Activated naive CD8-positive, alpha-beta T cell treated with anti-CD3 and anti-CD28 coated beads for 36 hours (primary cell): Measurements from ENCODE around the gene PRRG4. TPM values are rescaled to one million over a fixed set of nuclear protein-coding genes. Genes with fewer than 3 reads are reported as not detected.
"Not testable (repeated sequence)": the region's sequence is repeated elsewhere in the genome, so short reads cannot be mapped to it uniquely, and the experiment has no call there.

Experiments
- DNase-seq: peaks from one replicate; pipeline ENCODE4 v3.0.0; 2021
- H3K27ac Mint-ChIP-seq: one replicate; pipeline ENCODE4 v1.8.0; 2022; ENCODE audit warnings: mild to moderate bottlenecking, moderate library complexity, mixed read lengths
- H3K27me3 Mint-ChIP-seq: one replicate; pipeline ENCODE4 v1.8.0; 2022; ENCODE audit warnings: mild to moderate bottlenecking, mixed read lengths
- H3K36me3 Mint-ChIP-seq: one replicate; pipeline ENCODE4 v1.8.0; 2021; ENCODE audit warnings: mild to moderate bottlenecking, mixed read lengths
- H3K4me1 Mint-ChIP-seq: one replicate; pipeline ENCODE4 v1.8.0; 2021; ENCODE audit warnings: mixed read lengths
- H3K4me3 Mint-ChIP-seq: one replicate; pipeline ENCODE4 v1.8.0; 2022; ENCODE audit warnings: mild to moderate bottlenecking, moderate library complexity, mixed read lengths
- H3K9me3 Mint-ChIP-seq: one replicate; pipeline ENCODE4 v1.8.0; 2022; ENCODE audit warnings: mixed read lengths
- total RNA-seq, 2 experiments: library from RNA; stranded (reverse); gene quantifications; one replicate each; pipeline ENCODE4 v1.2.3, GENCODE V29; 2021

Gene PRRG4
- total RNA-seq, result under 1 TPM; 0.87 to 0.90 TPM

- Mint-ChIP-seq H3K27ac (peak within 1 kb of the TSS; percentile 89), H3K4me3 (peak within 1 kb of the TSS; percentile 92), H3K9me3 (no peaks in the 10 kb centered on the region)
Observed at GRCh38 chr11:32829680-32830412, at the start of gene PRRG4. Gene PRRG4 (plus strand): TSS chr11:32829927. CDS start chr11:32830530, 603 bp downstream.

GRCh38 chr11:32780839-32781238 lies 48.9 kb upstream of the PRRG4 start:
- not testable (repeated sequence) for H3K9me3 Mint-ChIP-seq, H3K4me3 Mint-ChIP-seq

More at GRCh38 chr11:32829680-32830412, at the start of gene PRRG4:
- DNase-seq, result peak; percentile 69
- Mint-ChIP-seq H3K36me3 (no peaks in the 10 kb centered on the region), H3K27me3 (peaks cover 44% of the 10 kb centered on the region), H3K4me1 (peaks cover 16% of the 10 kb centered on the region)

GRCh38 chr11:32781721-32782120 lies 48.0 kb upstream of the PRRG4 start:
- DNase-seq, result no peak
- Mint-ChIP-seq H3K27me3 (peaks cover 7% of the 10 kb centered on the region), H3K27ac (no peak overlapping the region), H3K9me3 (no peaks in the 10 kb centered on the region), H3K4me1 (no peaks in the 10 kb centered on the region), H3K4me3 (no peak overlapping the region), H3K36me3 (no peaks in the 10 kb centered on the region)

More at GRCh38 chr11:32780839-32781238, 48.9 kb upstream of the PRRG4 start:
- H3K36me3 Mint-ChIP-seq, H3K4me1 Mint-ChIP-seq, H3K27me3 Mint-ChIP-seq, H3K27ac Mint-ChIP-seq, DNase-seq: not testable (repeated sequence)

GRCh38 chr11:32785262-32785661 lies 44.5 kb upstream of the PRRG4 start:
- Mint-ChIP-seq H3K9me3 (no peaks in the 10 kb centered on the region), H3K27ac (no peak overlapping the region), H3K4me1 (no peaks in the 10 kb centered on the region), H3K27me3 (peaks cover 10% of the 10 kb centered on the region), H3K4me3 (no peak overlapping the region), H3K36me3 (no peaks in the 10 kb centered on the region)
- no peak for DNase-seq

- Mint-ChIP-seq H3K4me3 (no peak overlapping the region), H3K9me3 (no peaks in the 10 kb centered on the region), H3K4me1 (no peaks in the 10 kb centered on the region), H3K27me3 (peaks cover 10% of the 10 kb centered on the region), H3K27ac (no peak overlapping the region), H3K36me3 (no peaks in the 10 kb centered on the region)
- no peak for DNase-seq
Observed at GRCh38 chr11:32786811-32787210, 42.9 kb upstream of the PRRG4 start.

GRCh38 chr11:32790916-32791315 lies 38.8 kb upstream of the PRRG4 start:
- Mint-ChIP-seq H3K9me3 (no peaks in the 10 kb centered on the region), H3K27ac (no peak overlapping the region), H3K4me3 (no peak overlapping the region), H3K4me1 (peaks cover 3% of the 10 kb centered on the region), H3K36me3 (no peaks in the 10 kb centered on the region), H3K27me3 (peaks cover 3% of the 10 kb centered on the region)
- DNase-seq, result no peak

- H3K9me3 Mint-ChIP-seq, result no peaks in the 10 kb centered on the region
- H3K4me1 Mint-ChIP-seq, result peaks cover 3% of the 10 kb centered on the region
- H3K36me3 Mint-ChIP-seq, result no peaks in the 10 kb centered on the region
- H3K4me3 Mint-ChIP-seq, result no peak overlapping the region
- H3K27ac Mint-ChIP-seq, result no peak overlapping the region
- no peak for DNase-seq
- H3K27me3 Mint-ChIP-seq, result peaks cover 3% of the 10 kb centered on the region
Observed at GRCh38 chr11:32792111-32792947, 37.4 kb upstream of the PRRG4 start.

- no peaks in the 10 kb centered on the region for H3K36me3 Mint-ChIP-seq
- no peak overlapping the region for H3K4me3 Mint-ChIP-seq
- H3K4me1 Mint-ChIP-seq, result peaks cover 3% of the 10 kb centered on the region
- peaks cover 3% of the 10 kb centered on the region for H3K27me3 Mint-ChIP-seq
- no peaks in the 10 kb centered on the region for H3K9me3 Mint-ChIP-seq
- peak; percentile 54 for DNase-seq
- peak overlapping the region; percentile 21 for H3K27ac Mint-ChIP-seq
Observed at GRCh38 chr11:32792948-32793475, 36.7 kb upstream of the PRRG4 start.

GRCh38 chr11:32794439-32794838 lies 35.3 kb upstream of the PRRG4 start, which contains the start of gene CCDC73:
Gene CCDC73 (minus strand): TSS chr11:32794662. CDS start chr11:32760243, 34,419 bp downstream.
- H3K4me1 Mint-ChIP-seq, result peaks cover 3% of the 10 kb centered on the region
- no peak for DNase-seq
- H3K9me3 Mint-ChIP-seq, result no peaks in the 10 kb centered on the region
- no peaks in the 10 kb centered on the region for H3K27me3 Mint-ChIP-seq
- no peak within 1 kb of the TSS for H3K4me3 Mint-ChIP-seq
- no peak within 1 kb of the TSS for H3K27ac Mint-ChIP-seq
- no peaks in the 10 kb centered on the region for H3K36me3 Mint-ChIP-seq

GRCh38 chr11:32796425-32796824 lies 33.3 kb upstream of the PRRG4 start:
- no peak overlapping the region for H3K4me3 Mint-ChIP-seq
- no peaks in the 10 kb centered on the region for H3K9me3 Mint-ChIP-seq
- DNase-seq, result no peak
- no peaks in the 10 kb centered on the region for H3K27me3 Mint-ChIP-seq
- H3K27ac Mint-ChIP-seq, result no peak overlapping the region
- peaks cover 3% of the 10 kb centered on the region for H3K4me1 Mint-ChIP-seq
- no peaks in the 10 kb centered on the region for H3K36me3 Mint-ChIP-seq

GRCh38 chr11:32809313-32809712 lies 20.4 kb upstream of the PRRG4 start:
- Mint-ChIP-seq H3K4me3 (no peak overlapping the region), H3K36me3 (no peaks in the 10 kb centered on the region), H3K9me3 (no peaks in the 10 kb centered on the region), H3K27ac (no peak overlapping the region), H3K4me1 (no peaks in the 10 kb centered on the region), H3K27me3 (no peaks in the 10 kb centered on the region)
- peak; percentile 55 for DNase-seq

- Mint-ChIP-seq H3K9me3 (no peaks in the 10 kb centered on the region), H3K4me3 (no peak overlapping the region), H3K4me1 (peaks cover 16% of the 10 kb centered on the region), H3K27me3 (peaks cover 4% of the 10 kb centered on the region), H3K36me3 (no peaks in the 10 kb centered on the region), H3K27ac (no peak overlapping the region)
- DNase-seq, result no peak
Observed at GRCh38 chr11:32817181-32817851, 12.4 kb upstream of the PRRG4 start.

- DNase-seq, result no peak
- peaks cover 4% of the 10 kb centered on the region for H3K27me3 Mint-ChIP-seq
- H3K9me3 Mint-ChIP-seq, result no peaks in the 10 kb centered on the region
- H3K27ac Mint-ChIP-seq, result no peak overlapping the region
- peaks cover 19% of the 10 kb centered on the region for H3K4me1 Mint-ChIP-seq
- H3K4me3 Mint-ChIP-seq, result no peak overlapping the region
- H3K36me3 Mint-ChIP-seq, result no peaks in the 10 kb centered on the region
Observed at GRCh38 chr11:32817852-32818183, 11.9 kb upstream of the PRRG4 start.

- H3K9me3 Mint-ChIP-seq, result no peaks in the 10 kb centered on the region
- DNase-seq, result no peak
- no peaks in the 10 kb centered on the region for H3K36me3 Mint-ChIP-seq
- no peak overlapping the region for H3K4me3 Mint-ChIP-seq
- H3K27me3 Mint-ChIP-seq, result peaks cover 4% of the 10 kb centered on the region
- no peak overlapping the region for H3K27ac Mint-ChIP-seq
- peaks cover 19% of the 10 kb centered on the region for H3K4me1 Mint-ChIP-seq
Observed at GRCh38 chr11:32819187-32819586, 10.5 kb upstream of the PRRG4 start.

- H3K36me3 Mint-ChIP-seq, result no peaks in the 10 kb centered on the region
- peaks cover 19% of the 10 kb centered on the region for H3K4me1 Mint-ChIP-seq
- no peaks in the 10 kb centered on the region for H3K9me3 Mint-ChIP-seq
- no peak for DNase-seq
- H3K27me3 Mint-ChIP-seq, result peaks cover 4% of the 10 kb centered on the region
- H3K27ac Mint-ChIP-seq, result no peak overlapping the region
- no peak overlapping the region for H3K4me3 Mint-ChIP-seq
Observed at GRCh38 chr11:32820497-32820896, 9.2 kb upstream of the PRRG4 start.
